IMR-90 (cell line): ENCODE results near the gene NRG4. TPM values are rescaled to one million over a fixed set of nuclear protein-coding genes. Genes with fewer than 3 reads are reported as not detected.
"Not testable (repeated sequence)": the region's sequence is repeated elsewhere in the genome, so short reads cannot be mapped to it uniquely, and the experiment has no call there.

Experiments used
- ATAC-seq: fragments of 200-7000 bp; cut with Tn5 transposase; 2 replicates; pipeline ENCODE4 v1.9.1; 2020; ENCODE audit warnings: low read depth, mild to moderate bottlenecking, moderate library complexity
- BruUV-seq: library from RNA; stranded (reverse); fragments of 400-500 nt; replicated peaks from 2 replicates; lab custom pipeline; 2021; lab: Mats Ljungman, UMichigan
- CTCF ChIA-PET: fragments of 300-600 bp; formaldehyde crosslinking; extraction: SDS; loops from one replicate; lab custom pipeline; 2021; ENCODE audit warnings: antibody characterized with exemption; lab: Yijun Ruan, JAX
- POLR2A ChIA-PET: fragments of 300-600 bp; sonication (Branson Sonifier 250); formaldehyde crosslinking; loops from one replicate; lab custom pipeline; 2022; ENCODE audit warnings: antibody characterized with exemption; ENCODE audit not compliant: unreplicated experiment; lab: Charles Lee
- DNase-seq: peaks from one replicate; pipeline ENCODE4 v3.0.0; 2013
- H2AFZ ChIP-seq: replicated peaks from 2 replicates; pipeline ENCODE3; 2013; ENCODE audit warnings: low read length, mild to moderate bottlenecking; ENCODE audit not compliant: poor library complexity
- H2AK5ac ChIP-seq: 2 replicates; pipeline ENCODE4 v1.6.1; 2013; ENCODE audit warnings: low read depth, low read length, inconsistent platforms
- H2AK9ac ChIP-seq: replicated peaks from 2 replicates; pipeline ENCODE3; 2013; ENCODE audit warnings: mild to moderate bottlenecking, low read depth, low read length, moderate library complexity; ENCODE audit not compliant: poor library complexity
- H2BK120ac ChIP-seq: 2 replicates; pipeline ENCODE4 v1.6.1; 2013; ENCODE audit warnings: low read depth, low read length, inconsistent platforms
- H2BK15ac ChIP-seq: 3 replicates; pipeline ENCODE4 v1.6.1; 2013; ENCODE audit warnings: low read depth, low read length, inconsistent platforms
- H2BK20ac ChIP-seq: 2 replicates; pipeline ENCODE4 v1.6.1; 2013; ENCODE audit warnings: low read depth, mild to moderate bottlenecking, inconsistent platforms, low read length, moderate library complexity
- H2BK5ac ChIP-seq: 2 replicates; pipeline ENCODE4 v1.6.1; 2013; ENCODE audit warnings: mild to moderate bottlenecking, low read depth, low read length, inconsistent platforms; ENCODE audit not compliant: poor library complexity, severe bottlenecking
- H3K14ac ChIP-seq: replicated peaks from 2 replicates; pipeline ENCODE4 v1.6.1; 2013; ENCODE audit warnings: low read depth, low read length, inconsistent platforms
- H3K18ac ChIP-seq: 2 replicates; pipeline ENCODE4 v1.6.1; 2013; ENCODE audit warnings: low read depth, low read length, control low read depth
- H3K23ac ChIP-seq: 2 replicates; pipeline ENCODE4 v1.6.1; 2013; ENCODE audit warnings: low read depth, low read length, inconsistent platforms
- H3K27ac ChIP-seq: 2 replicates; pipeline ENCODE4 v1.5.1; 2013; ENCODE audit warnings: mild to moderate bottlenecking, control low read depth, low read length; ENCODE audit not compliant: insufficient read depth
- H3K27me3 ChIP-seq: 2 replicates; pipeline ENCODE4 v1.6.1; 2013; ENCODE audit warnings: low read length; ENCODE audit not compliant: control insufficient read depth, insufficient read depth
- H3K36me3 ChIP-seq: 2 replicates; pipeline ENCODE4 v1.6.1; 2013; ENCODE audit warnings: low read length, mixed read lengths; ENCODE audit not compliant: control insufficient read depth, insufficient read depth
- H3K4ac ChIP-seq: 2 replicates; pipeline ENCODE4 v1.6.1; 2013; ENCODE audit warnings: low read depth, low read length, inconsistent platforms
- H3K4me1 ChIP-seq: 2 replicates; pipeline ENCODE4 v1.6.1; 2013; ENCODE audit warnings: low read length, mixed read lengths; ENCODE audit not compliant: control insufficient read depth, insufficient read depth
- H3K4me2 ChIP-seq: 2 replicates; pipeline ENCODE4 v1.6.1; 2013; ENCODE audit warnings: low read depth, mild to moderate bottlenecking, control low read depth, low read length, moderate library complexity
- H3K4me3 ChIP-seq: 2 replicates; pipeline ENCODE4 v1.5.1; 2013; ENCODE audit warnings: low read depth, mild to moderate bottlenecking, control low read depth, low read length, moderate library complexity; ENCODE audit not compliant: insufficient read depth
- H3K56ac ChIP-seq: 2 replicates; pipeline ENCODE4 v1.6.1; 2013; ENCODE audit warnings: low read length, inconsistent platforms; ENCODE audit not compliant: insufficient read depth; ENCODE audit errors: extremely low read depth
- H3K79me1 ChIP-seq, 2 experiments: 2 replicates each; pipeline ENCODE4 v1.6.1; 2013; ENCODE audit warnings: low read length in 2 of 2, inconsistent platforms in 1 of 2, low read depth in 1 of 2
- H3K9ac ChIP-seq: 2 replicates; pipeline ENCODE4 v1.6.1; 2013; ENCODE audit warnings: low read depth, low read length, control low read depth
- H3K9me1 ChIP-seq: 2 replicates; pipeline ENCODE4 v1.6.1; 2013; ENCODE audit warnings: low read length, inconsistent platforms; ENCODE audit not compliant: insufficient read depth
- H3K9me3 ChIP-seq: 2 replicates; pipeline ENCODE4 v1.6.1; 2013; ENCODE audit warnings: low read length; ENCODE audit not compliant: control insufficient read depth, insufficient read depth
- H4K20me1 ChIP-seq: 2 replicates; pipeline ENCODE4 v1.6.1; 2013; ENCODE audit warnings: low read length, inconsistent platforms; ENCODE audit not compliant: insufficient read depth
- H4K5ac ChIP-seq: 2 replicates; pipeline ENCODE4 v1.6.1; 2013; ENCODE audit warnings: mild to moderate bottlenecking, low read depth, low read length, control low read depth
- H4K8ac ChIP-seq, 2 experiments: 2 replicates each; pipeline ENCODE4 v1.6.1; 2013; ENCODE audit warnings: low read depth in 2 of 2, low read length in 2 of 2, control low read depth in 1 of 2, inconsistent platforms in 1 of 2
- H4K91ac ChIP-seq: 2 replicates; pipeline ENCODE4 v1.6.1; 2013; ENCODE audit warnings: low read depth, low read length, inconsistent platforms; ENCODE audit not compliant: insufficient read depth
- WGBS, 2 experiments: methylation state at CpG; one replicate each; pipeline versions ENCODE4 v1.1.5 to v1.1.7; 2013; ENCODE audit warnings: missing lambda C conversion rate in 2 of 2; ENCODE audit not compliant: insufficient read length in 1 of 2; ENCODE audit errors: extremely low coverage in 2 of 2; 5-methylcytosine and 5-hydroxymethylcytosine counted together
- dilution Hi-C: fragments of 300-500 bp; cut with HindIII; formaldehyde crosslinking; loops from one replicate; pipeline ENCODE4 v1.14.3; 2018; ENCODE audit warnings: low sequenced_read_pairs; ENCODE audit not compliant: unreplicated experiment
- in situ Hi-C: fragments of 300-500 bp; cut with MboI; formaldehyde crosslinking; loops from 3 replicates; pipeline ENCODE4 v1.14.3; 2019; ENCODE audit warnings: low sequenced_read_pairs, inconsistent platforms, mixed read lengths
- intact Hi-C: fragments of 100-400 bp; cut with micrococcal nuclease; formaldehyde crosslinking; loops from 2 replicates; pipeline ENCODE4 v1.10.0; 2022
- polyA plus RNA-seq, 3 experiments: library from polyadenylated mRNA; depleted of rRNA; stranded (reverse); fragments of >200 nt; gene quantifications; 2 replicates each; pipeline ENCODE4 v1.2.3, GENCODE V29; 2012; ENCODE audit warnings: low replicate concordance in 1 of 3
- total RNA-seq: library from RNA; depleted of rRNA; stranded (reverse); fragments of >200 nt; gene quantifications from 2 replicates; pipeline ENCODE4 v1.2.3, GENCODE V29; 2012

NRG4 gene
- total and polyA plus RNA-seq, 2 of the 4 experiments (the other 2 are of a cell fraction), result not detected

DNA sequence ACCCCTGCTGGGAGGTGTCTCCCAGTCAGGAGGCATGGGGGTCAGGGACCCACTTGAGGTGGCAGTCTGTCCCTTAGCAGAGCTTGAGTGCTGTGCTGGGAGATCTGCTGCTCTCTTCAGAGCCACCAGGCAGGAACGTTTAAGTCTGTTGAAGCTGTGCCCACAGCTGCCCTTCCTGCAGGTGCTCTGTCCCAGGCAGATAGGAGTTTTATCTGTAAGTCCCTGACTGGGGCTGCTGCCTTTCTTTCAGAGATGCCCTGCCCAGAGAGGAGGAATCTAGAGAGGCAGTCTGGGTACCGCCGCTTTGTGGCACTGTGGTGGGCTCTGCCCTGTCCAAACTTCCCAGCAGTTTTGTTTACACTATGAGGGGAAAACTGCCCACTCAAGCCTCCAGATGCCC, 35.5 kb downstream of the NRG4 start:
- intact Hi-C loops, H3K27me3 ChIP-seq, ATAC-seq, H3K4me3 ChIP-seq, H3K9me3 ChIP-seq, H3K56ac ChIP-seq, H3K4me1 ChIP-seq, dilution Hi-C loops, H3K4me2 ChIP-seq, H4K20me1 ChIP-seq, H3K36me3 ChIP-seq, in situ Hi-C loops, H3K14ac ChIP-seq, H2AK9ac ChIP-seq, H3K27ac ChIP-seq, H2BK120ac ChIP-seq, H2BK20ac ChIP-seq, H4K5ac ChIP-seq, H3K9ac ChIP-seq, H4K91ac ChIP-seq, H4K8ac ChIP-seq, DNase-seq, H3K4ac ChIP-seq, H3K18ac ChIP-seq, H2AFZ ChIP-seq, H2AK5ac ChIP-seq, H3K9me1 ChIP-seq, H3K23ac ChIP-seq, CTCF ChIA-PET, H2BK5ac ChIP-seq, BruUV-seq, H2BK15ac ChIP-seq, H3K79me1 ChIP-seq, POLR2A ChIA-PET: not testable (repeated sequence)
- WGBS, 2 experiments, result no CpG with 5 or more reads among the region's 3 CpGs
